Subcutaneous adipose tissue (tissue), 4 donors: Measurements from ENCODE around the gene BORCS8. TPM values are rescaled to one million over a fixed set of nuclear protein-coding genes. Genes with fewer than 3 reads are reported as not detected.

Experiments
- total RNA-seq, 4 donors: library from RNA; depleted of rRNA; stranded (reverse); fragments of >200 nt; gene quantifications; one replicate each; pipeline ENCODE4 v1.1.0, GENCODE V29; 2016
- TF ChIP-seq, protein P1 (sequence below): fragments of 450-650 bp; IDR thresholded peaks from one replicate; pipeline ENCODE4 v1.5.1; 2016; ENCODE audit warnings: low read depth, mild to moderate bottlenecking, control low read depth, antibody characterized with exemption, moderate library complexity

Gene BORCS8
- total RNA-seq, 4 donors from 2014 or later: 3.6 to 26.2 (median 10.0) TPM

DNA sequence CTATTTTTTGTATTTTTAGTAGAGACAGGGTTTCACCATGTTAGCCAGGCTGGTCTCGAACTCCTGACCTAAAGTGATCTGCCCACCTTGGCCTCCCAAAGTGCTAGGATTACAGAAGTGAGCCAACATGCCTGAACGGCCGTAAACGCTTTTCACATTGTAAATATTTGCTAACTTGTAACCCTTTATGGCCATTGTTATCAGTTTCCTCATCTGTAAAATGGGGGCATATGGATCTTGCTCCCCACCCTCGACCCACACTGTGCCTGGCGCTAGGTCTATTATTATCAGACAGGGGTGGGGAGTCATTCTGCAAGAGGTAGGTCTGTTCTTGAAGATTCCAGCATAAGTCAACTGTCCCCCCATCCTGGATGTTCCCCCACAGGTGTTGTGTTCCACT is 31.7 kb upstream of the BORCS8 start:
- TF ChIP-seq, protein P1, sequence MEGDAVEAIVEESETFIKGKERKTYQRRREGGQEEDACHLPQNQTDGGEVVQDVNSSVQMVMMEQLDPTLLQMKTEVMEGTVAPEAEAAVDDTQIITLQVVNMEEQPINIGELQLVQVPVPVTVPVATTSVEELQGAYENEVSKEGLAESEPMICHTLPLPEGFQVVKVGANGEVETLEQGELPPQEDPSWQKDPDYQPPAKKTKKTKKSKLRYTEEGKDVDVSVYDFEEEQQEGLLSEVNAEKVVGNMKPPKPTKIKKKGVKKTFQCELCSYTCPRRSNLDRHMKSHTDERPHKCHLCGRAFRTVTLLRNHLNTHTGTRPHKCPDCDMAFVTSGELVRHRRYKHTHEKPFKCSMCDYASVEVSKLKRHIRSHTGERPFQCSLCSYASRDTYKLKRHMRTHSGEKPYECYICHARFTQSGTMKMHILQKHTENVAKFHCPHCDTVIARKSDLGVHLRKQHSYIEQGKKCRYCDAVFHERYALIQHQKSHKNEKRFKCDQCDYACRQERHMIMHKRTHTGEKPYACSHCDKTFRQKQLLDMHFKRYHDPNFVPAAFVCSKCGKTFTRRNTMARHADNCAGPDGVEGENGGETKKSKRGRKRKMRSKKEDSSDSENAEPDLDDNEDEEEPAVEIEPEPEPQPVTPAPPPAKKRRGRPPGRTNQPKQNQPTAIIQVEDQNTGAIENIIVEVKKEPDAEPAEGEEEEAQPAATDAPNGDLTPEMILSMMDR: no peak

DNA sequence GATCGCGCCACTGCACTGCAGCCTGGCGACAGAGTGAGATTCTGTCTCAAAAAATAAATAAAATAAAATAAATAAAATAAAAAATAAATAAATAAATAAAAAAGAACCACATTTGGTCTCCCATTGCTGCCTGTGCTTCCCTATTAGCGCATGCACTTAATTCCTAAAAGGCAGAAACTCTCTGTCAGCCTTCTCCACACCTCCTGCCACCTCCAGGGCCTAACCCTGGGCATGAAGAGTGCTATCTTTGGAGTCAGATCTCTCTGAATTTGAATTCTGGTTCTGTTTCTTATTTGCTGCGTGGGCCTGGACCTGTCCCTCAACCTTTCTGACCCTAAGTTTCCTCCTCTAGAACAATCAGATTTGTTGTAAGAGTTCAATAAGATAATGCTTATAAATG is 31.1 kb upstream of the BORCS8 start:
- TF ChIP-seq, protein P1: no peak

DNA sequence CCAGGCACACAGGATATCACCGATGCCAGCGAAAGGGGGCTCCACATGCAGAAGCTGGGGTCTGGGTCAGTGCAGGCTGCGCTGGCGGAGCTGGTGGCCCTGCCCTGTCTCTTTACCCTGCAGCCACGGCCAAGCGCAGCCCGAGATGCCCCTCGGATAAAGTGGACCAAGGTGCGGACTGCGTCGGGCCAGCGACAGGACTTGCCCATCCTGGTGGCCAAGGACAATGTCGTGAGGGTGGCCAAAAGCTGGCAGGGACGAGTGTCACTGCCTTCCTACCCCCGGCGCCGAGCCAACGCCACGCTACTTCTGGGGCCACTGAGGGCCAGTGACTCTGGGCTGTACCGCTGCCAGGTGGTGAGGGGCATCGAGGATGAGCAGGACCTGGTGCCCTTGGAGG is 27.0 kb upstream of the BORCS8 start:
- TF ChIP-seq, protein P1: no peak

DNA sequence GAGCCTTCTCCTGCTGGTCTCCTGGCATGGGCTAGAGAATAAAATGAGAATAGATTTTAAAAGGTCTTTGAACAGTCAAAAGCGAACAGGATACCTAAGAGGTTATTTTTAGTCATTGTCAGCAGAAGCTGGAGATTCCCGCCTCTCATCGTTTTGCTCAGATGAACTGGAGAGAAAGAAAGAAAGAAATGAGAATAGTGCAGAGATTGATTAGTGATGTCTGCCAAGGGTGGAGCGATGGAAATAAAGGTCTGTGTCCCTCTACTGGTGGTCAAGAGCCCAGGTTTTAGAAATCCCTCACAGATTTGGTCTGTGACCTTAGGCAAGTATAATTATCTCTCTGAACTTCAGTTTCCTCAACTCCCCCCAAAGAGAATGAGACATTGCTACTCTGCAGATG is 25.1 kb upstream of the BORCS8 start:
- TF ChIP-seq, protein P1: no peak

DNA sequence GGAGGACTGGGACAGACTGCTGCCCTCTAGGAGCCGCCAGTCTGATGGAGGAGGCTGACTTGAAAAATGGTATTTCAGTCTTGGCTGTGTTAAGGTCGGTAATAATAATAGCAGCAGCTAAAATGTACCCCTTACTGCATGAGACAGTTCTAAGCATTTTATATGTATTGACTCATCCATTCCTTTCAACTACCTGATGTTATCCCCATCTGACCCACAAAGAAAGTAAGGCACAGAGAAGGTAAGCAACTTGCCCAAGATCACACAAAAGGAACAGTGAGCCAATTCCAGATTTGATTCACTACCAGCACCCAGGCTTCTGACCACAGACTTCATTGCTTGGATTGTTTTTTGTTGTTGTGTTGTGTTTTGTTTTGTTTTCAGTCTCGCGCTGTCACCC is 23.8 kb upstream of the BORCS8 start:
- TF ChIP-seq, protein P1: no peak

DNA sequence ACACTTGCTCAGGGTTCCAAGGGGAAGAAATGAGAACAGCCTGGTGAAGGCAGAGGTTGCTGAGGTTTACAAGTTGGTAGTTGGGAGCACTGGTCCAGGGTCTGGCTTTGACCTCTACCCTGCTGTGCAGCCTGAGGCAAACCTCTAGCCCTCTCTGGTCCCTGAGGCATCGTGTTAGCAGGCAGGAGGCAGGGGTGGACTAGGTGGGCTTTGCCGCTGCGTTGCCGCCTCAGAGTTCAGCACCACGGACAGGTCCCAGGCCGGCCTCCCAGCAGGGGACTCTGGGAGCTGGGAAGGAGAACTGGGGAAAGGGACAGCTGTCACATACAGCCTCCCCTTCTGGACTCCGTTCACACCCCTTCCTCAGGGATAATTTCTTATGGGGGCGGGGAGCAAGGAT is 22.9 kb upstream of the BORCS8 start:
- TF ChIP-seq, protein P1: no peak

DNA sequence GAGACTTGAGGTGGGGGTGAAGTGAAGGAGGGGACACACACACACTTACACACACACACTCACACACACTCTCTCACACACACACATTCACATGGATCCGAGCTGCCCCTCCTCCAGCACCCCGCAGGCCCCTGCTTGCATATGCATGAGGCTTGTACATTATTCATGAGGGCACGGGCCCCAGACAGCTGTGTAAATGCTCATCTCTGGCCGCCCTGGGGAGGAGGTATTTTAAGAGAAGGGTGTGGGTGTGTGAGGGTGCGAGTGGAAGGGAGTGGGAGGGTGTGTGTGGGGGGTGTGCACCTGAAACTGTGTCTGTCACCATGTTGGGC is 22.2 kb upstream of the BORCS8 start:
- TF ChIP-seq, protein P1: no peak
